Activated T-cell treated with anti-CD3 and anti-CD28 coated beads, Interleukin-2, amount 50 U/mL, for 1 hour (primary cell): ENCODE data around the gene PRKAB2.
"Not testable (repeated sequence)": the region's sequence is repeated elsewhere in the genome, so short reads cannot be mapped to it uniquely, and the experiment has no call there.

ENCODE experiments used
- DNase-seq: peaks from one replicate; pipeline ENCODE4 v3.0.0-alpha.2; 2020

PRKAB2 gene, protein sequence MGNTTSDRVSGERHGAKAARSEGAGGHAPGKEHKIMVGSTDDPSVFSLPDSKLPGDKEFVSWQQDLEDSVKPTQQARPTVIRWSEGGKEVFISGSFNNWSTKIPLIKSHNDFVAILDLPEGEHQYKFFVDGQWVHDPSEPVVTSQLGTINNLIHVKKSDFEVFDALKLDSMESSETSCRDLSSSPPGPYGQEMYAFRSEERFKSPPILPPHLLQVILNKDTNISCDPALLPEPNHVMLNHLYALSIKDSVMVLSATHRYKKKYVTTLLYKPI

GRCh38 chr1:147172168-147173016 is at the start of gene PRKAB2:
Gene PRKAB2, minus strand, starts transcription at chr1:147172470. Its CDS starts 326 bp downstream, at chr1:147172144.
- peak; percentile 91 for DNase-seq

GRCh38 chr1:147218606-147219005 is 46.3 kb upstream of the PRKAB2 start:
- DNase-seq = no peak

- DNase-seq = no peak
Observed at GRCh38 chr1:147217141-147217540, 44.9 kb upstream of the PRKAB2 start.

GRCh38 chr1:147216124-147216523 is 43.9 kb upstream of the PRKAB2 start:
- DNase-seq = no peak

GRCh38 chr1:147215540-147215916 is 43.3 kb upstream of the PRKAB2 start:
- DNase-seq = no peak

GRCh38 chr1:147214842-147215539 is 42.7 kb upstream of the PRKAB2 start:
- no peak for DNase-seq

DNA sequence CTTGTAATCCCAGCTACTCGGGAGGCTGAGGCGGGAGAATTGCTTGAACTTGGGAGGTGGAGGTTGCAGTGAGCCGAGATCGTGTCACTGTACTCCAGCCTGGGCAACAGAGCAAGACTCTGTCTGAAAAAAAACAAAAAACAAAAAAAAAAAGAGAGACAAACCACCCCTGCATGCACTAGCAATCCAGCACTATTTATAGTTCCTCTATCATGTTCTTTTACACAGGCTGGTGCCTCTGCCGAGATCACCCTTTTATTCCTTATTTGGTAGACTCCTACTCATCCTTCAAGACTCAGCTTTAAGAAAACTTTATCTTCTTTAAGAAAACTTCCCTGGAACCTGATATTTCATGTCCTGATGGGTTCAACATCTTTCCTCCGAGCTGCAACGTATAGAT is 42.1 kb upstream of the PRKAB2 start:
- no peak for DNase-seq

GRCh38 chr1:147213271-147213670 is 41.0 kb upstream of the PRKAB2 start:
- no peak for DNase-seq

DNA sequence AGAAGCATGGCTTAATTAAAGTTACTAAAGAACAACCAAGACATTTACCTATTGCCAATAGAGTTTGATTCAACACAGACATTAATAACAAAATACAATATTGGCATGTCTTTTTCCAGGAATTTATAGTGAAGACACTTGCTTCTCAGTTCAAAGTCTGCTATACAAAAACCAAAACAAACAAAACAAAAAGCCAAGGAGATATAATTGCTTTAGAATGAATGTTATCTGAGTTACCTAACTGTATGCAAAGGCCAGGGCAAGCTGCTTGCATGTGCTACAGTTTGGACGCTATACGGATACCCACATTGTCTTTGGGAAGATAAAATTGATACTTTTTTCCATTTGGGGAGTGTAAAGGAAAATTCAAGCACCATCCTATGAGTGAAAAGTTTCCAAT is 39.3 kb upstream of the PRKAB2 start:
- DNase-seq = no peak

DNA sequence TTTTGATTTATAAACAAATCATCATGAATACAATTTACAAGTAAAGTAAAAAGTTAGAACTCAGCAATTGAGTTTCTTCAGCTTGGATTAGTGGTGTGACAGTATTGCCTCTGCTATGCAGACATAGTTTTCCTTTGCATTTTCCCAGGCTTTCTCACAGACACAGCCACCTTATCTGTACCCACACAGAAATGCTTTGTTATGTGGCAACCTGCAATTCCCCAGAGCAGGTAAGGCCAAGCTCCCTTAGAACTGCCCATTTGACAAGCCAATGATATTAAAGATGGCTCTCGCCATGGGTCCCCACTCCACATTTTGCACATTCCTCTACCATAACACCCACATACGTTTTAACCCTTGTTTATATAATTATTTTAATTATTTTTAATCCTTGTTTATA is 38.7 kb upstream of the PRKAB2 start:
- no peak for DNase-seq

GRCh38 chr1:147209825-147210821 is 37.9 kb upstream of the PRKAB2 start:
- DNase-seq = no peak

GRCh38 chr1:147208619-147209018 is 36.3 kb upstream of the PRKAB2 start:
- no peak for DNase-seq

- DNase-seq = no peak
Observed at GRCh38 chr1:147207192-147207591, 34.9 kb upstream of the PRKAB2 start.

- DNase-seq = no peak
Observed at GRCh38 chr1:147204080-147204479, 31.8 kb upstream of the PRKAB2 start.

DNA sequence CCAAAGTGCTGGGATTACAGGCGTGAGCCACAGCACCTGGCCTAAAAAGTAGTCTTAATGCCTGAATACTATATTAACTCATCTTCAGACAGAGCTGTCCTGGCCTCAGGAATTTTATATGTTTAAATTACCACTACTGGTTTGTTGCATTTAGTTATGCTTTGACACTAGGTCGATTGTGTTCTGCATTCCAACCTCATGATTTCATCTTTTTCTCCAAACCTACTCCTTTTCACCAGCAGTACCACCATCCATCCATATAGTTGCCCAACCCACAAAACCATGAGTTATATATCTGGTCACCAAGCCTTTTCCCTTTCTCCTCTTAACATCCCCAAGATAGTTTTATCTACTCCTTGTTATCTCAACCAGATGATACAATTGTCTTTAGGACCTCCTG is 30.3 kb upstream of the PRKAB2 start:
- DNase-seq = no peak

GRCh38 chr1:147201786-147202185 is 29.5 kb upstream of the PRKAB2 start:
- DNase-seq = no peak

DNA sequence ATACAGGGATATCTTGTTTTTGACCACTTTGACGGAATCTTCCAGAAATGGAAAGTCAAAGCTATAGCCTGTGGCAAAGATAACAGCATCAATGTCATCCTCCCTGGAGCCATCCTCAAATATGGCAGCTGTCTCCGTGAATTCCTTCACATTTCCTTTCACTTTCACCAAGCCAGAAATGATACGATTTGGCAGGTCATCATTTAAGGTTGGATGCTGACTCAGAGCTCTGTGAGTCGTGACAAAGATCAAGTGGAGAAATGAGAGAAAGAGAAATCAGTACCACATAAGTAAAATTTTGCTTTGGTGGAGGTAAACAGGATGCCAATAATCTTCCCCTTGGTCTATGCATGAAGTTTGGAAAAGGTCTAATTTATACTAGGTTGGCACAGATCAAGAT is 29.0 kb upstream of the PRKAB2 start:
- DNase-seq = no peak

DNA sequence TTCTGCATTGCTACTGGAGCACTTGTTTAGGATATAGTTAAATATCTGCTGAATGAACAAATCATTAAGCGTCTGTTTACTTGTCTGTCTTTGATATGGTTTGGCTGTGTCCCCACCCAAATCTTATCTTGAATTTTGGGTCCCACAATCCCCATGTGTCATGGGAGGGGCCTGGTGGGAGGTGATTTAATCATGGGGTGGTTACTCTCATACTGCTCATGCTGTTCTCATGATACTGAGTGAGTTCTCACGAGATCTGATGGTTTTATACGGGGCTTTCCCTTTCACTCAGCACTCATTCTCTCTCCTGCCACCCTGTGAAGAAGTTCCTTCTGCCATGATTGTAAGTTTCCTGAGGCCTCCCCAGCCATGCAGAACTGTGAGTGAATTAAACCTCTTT is 25.1 kb upstream of the PRKAB2 start:
- not testable (repeated sequence) for DNase-seq

- no peak for DNase-seq
Observed at GRCh38 chr1:147189514-147189913, 17.2 kb upstream of the PRKAB2 start.

DNA sequence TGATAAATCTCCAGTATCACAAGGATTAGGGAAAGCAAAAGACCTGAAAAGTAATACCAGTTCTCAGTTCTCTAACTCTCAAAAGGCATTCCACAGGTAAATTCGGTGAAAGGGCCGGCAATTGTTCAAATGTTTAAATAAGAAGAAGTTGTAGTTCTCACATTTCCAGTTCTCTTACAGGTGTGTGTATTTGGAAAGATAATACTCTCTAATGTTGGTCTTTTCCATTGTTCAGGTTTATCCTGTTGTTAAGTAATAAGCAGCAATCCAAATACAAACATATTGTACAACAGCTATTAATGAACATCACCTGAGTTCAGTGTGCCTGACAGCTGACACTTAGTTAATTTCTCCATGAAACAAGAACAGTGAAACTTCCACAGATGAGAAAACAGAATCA is 13.2 kb upstream of the PRKAB2 start:
- DNase-seq = no peak

GRCh38 chr1:147177611-147178380 is 5.5 kb upstream of the PRKAB2 start:
- DNase-seq = no peak
